HEK293T (cell line): ENCODE data around the gene VAX1.
A peak's percentile ranks its signal among the peaks of the same experiment; 100 is the strongest.

ENCODE experiments used
- CTCF ChIA-PET: fragments of 350-600 bp; formaldehyde crosslinking; extraction: SDS; loops from one replicate; lab custom pipeline; 2021; ENCODE audit warnings: antibody characterized with exemption, inconsistent platforms; lab: Yijun Ruan, JAX
- POLR2A ChIA-PET: fragments of 350-600 bp; formaldehyde crosslinking; extraction: SDS; loops from one replicate; lab custom pipeline; 2020; ENCODE audit warnings: antibody characterized with exemption, inconsistent platforms; lab: Yijun Ruan, JAX
- DNase-seq: peaks from one replicate; pipeline ENCODE4 v3.0.0; 2012; ENCODE audit warnings: mixed read lengths; ENCODE audit errors: extremely low spot score
- ARNT ChIP-seq: fragments of 450-650 bp; IDR thresholded peaks from 2 replicates; pipeline ENCODE4 v1.6.1; 2017; ENCODE audit warnings: mild to moderate bottlenecking
- BHLHE40 ChIP-seq: fragments of 450-650 bp; IDR thresholded peaks from 2 replicates; pipeline ENCODE4 v1.6.1; 2016; ENCODE audit warnings: mild to moderate bottlenecking, moderate library complexity, borderline replicate concordance
- CTBP1 ChIP-seq: fragments of 450-650 bp; IDR thresholded peaks from 2 replicates; pipeline ENCODE4 v1.6.1; 2016; ENCODE audit warnings: borderline replicate concordance
- ELF4 ChIP-seq: fragments of 450-650 bp; IDR thresholded peaks from 2 replicates; pipeline ENCODE4 v1.6.1; 2017; ENCODE audit warnings: antibody characterized with exemption
- FOXA1 ChIP-seq: fragments of 450-650 bp; IDR thresholded peaks from 2 replicates; pipeline ENCODE4 v1.6.1; 2016; ENCODE audit warnings: mild to moderate bottlenecking
- FOXK2 ChIP-seq: fragments of 450-650 bp; IDR thresholded peaks from 2 replicates; pipeline ENCODE4 v1.6.1; 2016; ENCODE audit warnings: mild to moderate bottlenecking
- FOXM1 ChIP-seq: fragments of 450-650 bp; IDR thresholded peaks from 2 replicates; pipeline ENCODE4 v1.6.1; 2017; ENCODE audit warnings: mild to moderate bottlenecking, borderline replicate concordance
- HDGF ChIP-seq: fragments of 450-650 bp; IDR thresholded peaks from 2 replicates; pipeline ENCODE4 v1.6.1; 2017; ENCODE audit warnings: antibody characterized with exemption, borderline replicate concordance
- L3MBTL2 ChIP-seq: fragments of 450-650 bp; conservative IDR thresholded peaks from 2 replicates; pipeline ENCODE4 v1.6.1; 2016; ENCODE audit warnings: mild to moderate bottlenecking
- LEF1 ChIP-seq: fragments of 450-650 bp; IDR thresholded peaks from 2 replicates; pipeline ENCODE4 v1.6.1; 2017; ENCODE audit warnings: mild to moderate bottlenecking, borderline replicate concordance
- NFRKB ChIP-seq: fragments of 450-650 bp; IDR thresholded peaks from 2 replicates; pipeline ENCODE4 v1.6.1; 2016; ENCODE audit warnings: mild to moderate bottlenecking, moderate library complexity
- PKNOX1 ChIP-seq: fragments of 450-650 bp; IDR thresholded peaks from 2 replicates; pipeline ENCODE4 v1.6.1; 2016
- SP1 ChIP-seq: fragments of 450-650 bp; IDR thresholded peaks from 2 replicates; pipeline ENCODE4 v1.6.1; 2017
- SUZ12 ChIP-seq: fragments of 450-650 bp; IDR thresholded peaks from 2 replicates; pipeline ENCODE4 v1.6.1; 2016; ENCODE audit warnings: mild to moderate bottlenecking
- TARDBP ChIP-seq: fragments of 450-650 bp; IDR thresholded peaks from 2 replicates; pipeline ENCODE4 v1.6.1; 2016
- ZNF384 ChIP-seq: fragments of 450-650 bp; IDR thresholded peaks from 2 replicates; pipeline ENCODE4 v1.6.1; 2016

The VAX1 gene

GRCh38 chr10:117158297-117158696 is 20.2 kb upstream of the VAX1 start:
- CTCF ChIA-PET, result interaction anchor here (0.6 to 2.1 kb wide), 3 partner anchors 9 to 1748 kb away, joined by 3 to 8 read pairs (median 5); no protein-coding TSS in a partner anchor
- DNase-seq, result no peak
- no peak for TF ChIP-seq ELF4
- TF ChIP-seq TARDBP, result no peak
- TF ChIP-seq BHLHE40, result no peak
- TF ChIP-seq SUZ12, result no peak
- no peak for TF ChIP-seq CTBP1
- TF ChIP-seq FOXM1, result no peak
- no peak for TF ChIP-seq ZNF384
- no peak for TF ChIP-seq L3MBTL2
- no peak for TF ChIP-seq NFRKB
- TF ChIP-seq SP1, result no peak
- no peak for TF ChIP-seq FOXK2
- TF ChIP-seq HDGF, result no peak
- no peak for TF ChIP-seq LEF1
- POLR2A ChIA-PET, result interaction anchor here (0.8 to 2.1 kb wide), 2 partner anchors 21 to 74 kb away, joined by 3 to 7 read pairs; no protein-coding TSS in a partner anchor

- ChIA-PET POLR2A (no interaction called here), CTCF (no interaction called here)
- no peak for DNase-seq
- TF ChIP-seq ZNF384, result no peak
- TF ChIP-seq L3MBTL2, result no peak
- no peak for TF ChIP-seq TARDBP
- TF ChIP-seq CTBP1, result no peak
- no peak for TF ChIP-seq SP1
- no peak for TF ChIP-seq BHLHE40
- no peak for TF ChIP-seq ELF4
- no peak for TF ChIP-seq FOXM1
- no peak for TF ChIP-seq NFRKB
- no peak for TF ChIP-seq HDGF
- TF ChIP-seq SUZ12, result no peak
- TF ChIP-seq LEF1, result no peak
- TF ChIP-seq PKNOX1, result no peak
Measured at GRCh38 chr10:117152668-117153067, 14.6 kb upstream of the VAX1 start.

- TF ChIP-seq CTBP1, result peak; percentile 15; the same call in 1 of the 2 replicates
- no peak for TF ChIP-seq L3MBTL2
- no peak for TF ChIP-seq NFRKB
- TF ChIP-seq LEF1, result no peak
- TF ChIP-seq SP1, result no peak
- DNase-seq, result peak; percentile 43
- CTCF ChIA-PET, result interaction anchor here (0.6 to 1.0 kb wide), 2 partner anchors 20 to 36 kb away, joined by 3 read pairs; no protein-coding TSS in a partner anchor
- POLR2A ChIA-PET, result interaction anchor here (1.1 to 1.8 kb wide), 2 partner anchors 9 to 11 kb away, joined by 3 to 10 read pairs; no protein-coding TSS in a partner anchor
Measured at GRCh38 chr10:117148284-117148683, 10.2 kb upstream of the VAX1 start.

- no peak for TF ChIP-seq LEF1
- TF ChIP-seq FOXM1, result no peak
- no peak for TF ChIP-seq SP1
- no peak for TF ChIP-seq NFRKB
- TF ChIP-seq L3MBTL2, result no peak
- no peak for TF ChIP-seq CTBP1
- TF ChIP-seq ZNF384, result no peak
- TF ChIP-seq FOXK2, result no peak
- TF ChIP-seq BHLHE40, result no peak
- TF ChIP-seq PKNOX1, result no peak
- no peak for TF ChIP-seq FOXA1
- TF ChIP-seq TARDBP, result no peak
- no peak for TF ChIP-seq SUZ12
- TF ChIP-seq HDGF, result no peak
- TF ChIP-seq ELF4, result no peak
- POLR2A ChIA-PET, result no interaction called here
- no peak for DNase-seq
- CTCF ChIA-PET, result no interaction called here
Measured at GRCh38 chr10:117145019-117145418, 6.9 kb upstream of the VAX1 start.

GRCh38 chr10:117143103-117143823 is 5.2 kb upstream of the VAX1 start:
- TF ChIP-seq PKNOX1 (no peak), ARNT (no peak), LEF1 (no peak), SP1 (no peak), NFRKB (no peak), TARDBP (no peak), SUZ12 (no peak), L3MBTL2 (no peak), BHLHE40 (no peak), FOXA1 (no peak), FOXK2 (no peak), CTBP1 (no peak), FOXM1 (no peak), ELF4 (no peak), HDGF (no peak)
- POLR2A ChIA-PET, result no interaction called here
- DNase-seq, result no peak
- CTCF ChIA-PET, result no interaction called here

- TF ChIP-seq NFRKB (no peak), BHLHE40 (no peak), SUZ12 (no peak), CTBP1 (no peak), TARDBP (no peak)
- ChIA-PET CTCF (no interaction called here), POLR2A (no interaction called here)
- DNase-seq, result no peak
Measured at GRCh38 chr10:117140525-117140902, 2.4 kb upstream of the VAX1 start.
